ES-I3 (cell line): Measurements from ENCODE around the gene UACA.

Experiments used
- H3K36me3 ChIP-seq: 2 replicates; pipeline ENCODE4 v1.6.1; 2013; ENCODE audit warnings: mild to moderate bottlenecking, low read length, control low read depth, moderate library complexity; ENCODE audit not compliant: insufficient read depth
- H3K4me1 ChIP-seq: 2 replicates; pipeline ENCODE4 v1.6.1; 2013; ENCODE audit warnings: mild to moderate bottlenecking, control low read depth, low read length; ENCODE audit not compliant: insufficient read depth
- H3K9ac ChIP-seq: 2 replicates; pipeline ENCODE4 v1.6.1; 2013; ENCODE audit warnings: low read depth, mild to moderate bottlenecking, low read length, moderate library complexity
- H3K9me3 ChIP-seq: 2 replicates; pipeline ENCODE4 v1.6.1; 2013; ENCODE audit warnings: mild to moderate bottlenecking, low read length, moderate library complexity; ENCODE audit not compliant: control insufficient read depth, insufficient read depth

The UACA gene

DNA sequence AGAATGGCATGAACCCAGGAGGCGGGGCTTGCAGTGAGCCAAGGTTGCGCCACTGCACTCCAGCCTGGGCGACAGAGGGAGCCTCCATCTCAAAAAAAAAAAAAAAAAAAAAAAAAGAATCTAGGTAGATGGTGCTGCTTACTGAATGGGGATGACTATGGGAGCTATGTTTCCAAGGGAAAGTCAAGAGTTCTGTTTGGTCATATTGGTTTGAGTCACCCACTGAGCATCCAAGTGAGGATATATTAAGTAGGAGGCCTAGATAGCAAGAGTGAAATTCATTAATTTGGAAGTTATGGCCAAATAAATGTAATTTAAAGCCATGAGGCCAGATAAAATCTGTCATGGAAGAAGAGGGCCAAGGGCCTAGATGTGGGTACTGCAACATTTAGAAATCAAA is 9.0 kb upstream of the UACA start:
- H3K9ac ChIP-seq: no peak overlapping the region
- H3K9me3 ChIP-seq: no peaks in the 10 kb centered on the region
- no peaks in the 10 kb centered on the region for H3K36me3 ChIP-seq
- H3K4me1 ChIP-seq: no peaks in the 10 kb centered on the region; the same call in 1 of the 2 replicates

- H3K9me3 ChIP-seq: no peaks in the 10 kb centered on the region
- H3K36me3 ChIP-seq: no peaks in the 10 kb centered on the region
- no peaks in the 10 kb centered on the region; the same call in 1 of the 2 replicates for H3K4me1 ChIP-seq
- H3K9ac ChIP-seq: no peak overlapping the region
These were observed 7.5 kb upstream of the UACA start for GRCh38 chr15:70770863-70771262.

- Histone ChIP-seq H3K9me3 (no peaks in the 10 kb centered on the region), H3K9ac (no peak overlapping the region), H3K36me3 (no peaks in the 10 kb centered on the region), H3K4me1 (no peaks in the 10 kb centered on the region; the same call in 1 of the 2 replicates)
These were observed 5.0 kb upstream of the UACA start for GRCh38 chr15:70768257-70768883.

DNA sequence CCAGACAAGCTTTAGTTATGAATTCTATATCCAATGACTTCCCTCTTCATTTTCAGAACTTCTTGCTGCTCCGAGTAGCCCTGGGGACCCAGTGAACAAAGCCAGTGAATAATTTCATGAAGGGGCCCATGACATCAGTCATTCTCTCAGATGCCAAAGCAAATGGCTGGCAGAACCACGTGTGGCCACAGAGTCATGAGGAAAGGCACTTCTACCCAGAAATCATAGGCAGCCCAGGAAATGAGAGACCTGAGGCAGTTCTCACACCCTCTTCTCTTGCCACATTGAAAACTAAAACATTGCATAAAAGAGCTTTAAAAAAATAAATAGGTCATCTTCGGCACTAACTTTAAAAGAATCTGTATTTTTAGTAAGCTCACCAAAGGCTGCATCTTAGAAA is 4.3 kb upstream of the UACA start:
- no peaks in the 10 kb centered on the region for H3K36me3 ChIP-seq
- no peaks in the 10 kb centered on the region; the same call in 1 of the 2 replicates for H3K4me1 ChIP-seq
- no peaks in the 10 kb centered on the region for H3K9me3 ChIP-seq
- no peak overlapping the region for H3K9ac ChIP-seq

- Histone ChIP-seq H3K4me1 (no peaks in the 10 kb centered on the region; the same call in 1 of the 2 replicates), H3K9ac (no peak overlapping the region), H3K9me3 (no peaks in the 10 kb centered on the region)
These were observed 3.2 kb upstream of the UACA start for GRCh38 chr15:70766597-70766996.

DNA sequence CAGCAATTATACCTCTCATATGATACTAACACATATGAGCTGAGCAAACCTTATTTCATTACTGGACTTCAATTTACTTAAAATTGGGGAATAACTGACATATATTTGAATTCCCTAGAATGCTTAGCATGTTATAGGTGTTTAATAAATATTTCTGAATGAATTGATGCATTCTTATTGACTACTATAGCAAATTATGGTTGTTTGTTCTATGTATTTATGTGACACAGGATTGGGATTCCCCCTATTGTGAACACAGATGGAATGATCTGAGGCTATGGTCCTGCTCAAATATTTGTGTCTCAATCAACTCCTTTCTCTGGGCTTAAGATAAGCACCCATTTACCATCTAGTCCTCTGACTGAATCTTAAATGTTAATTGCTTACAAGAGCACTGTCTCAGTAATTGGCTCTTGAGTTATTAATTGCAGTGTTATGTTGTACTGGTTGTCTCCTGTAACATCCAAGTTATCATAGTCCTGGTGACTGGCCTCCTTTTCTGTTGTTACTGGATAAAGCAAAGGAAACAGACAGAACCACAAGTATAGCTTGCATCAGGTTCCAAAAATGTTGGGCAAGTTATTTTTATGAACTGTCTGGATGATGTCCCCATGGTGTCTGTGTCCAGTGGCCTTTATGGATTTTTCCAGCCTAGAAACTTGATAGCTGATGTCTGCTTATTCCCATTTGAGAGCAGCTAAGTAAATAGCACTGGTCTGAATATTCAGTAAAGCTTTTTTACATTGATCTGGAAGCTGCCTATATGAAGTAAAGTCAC is 2.3 kb upstream of the UACA start:
- Histone ChIP-seq H3K9me3 (no peaks in the 10 kb centered on the region), H3K4me1 (no peaks in the 10 kb centered on the region; the same call in 1 of the 2 replicates), H3K9ac (no peak overlapping the region), H3K36me3 (no peaks in the 10 kb centered on the region)

More at GRCh38 chr15:70766597-70766996, 3.2 kb upstream of the UACA start:
- no peaks in the 10 kb centered on the region for H3K36me3 ChIP-seq

DNA sequence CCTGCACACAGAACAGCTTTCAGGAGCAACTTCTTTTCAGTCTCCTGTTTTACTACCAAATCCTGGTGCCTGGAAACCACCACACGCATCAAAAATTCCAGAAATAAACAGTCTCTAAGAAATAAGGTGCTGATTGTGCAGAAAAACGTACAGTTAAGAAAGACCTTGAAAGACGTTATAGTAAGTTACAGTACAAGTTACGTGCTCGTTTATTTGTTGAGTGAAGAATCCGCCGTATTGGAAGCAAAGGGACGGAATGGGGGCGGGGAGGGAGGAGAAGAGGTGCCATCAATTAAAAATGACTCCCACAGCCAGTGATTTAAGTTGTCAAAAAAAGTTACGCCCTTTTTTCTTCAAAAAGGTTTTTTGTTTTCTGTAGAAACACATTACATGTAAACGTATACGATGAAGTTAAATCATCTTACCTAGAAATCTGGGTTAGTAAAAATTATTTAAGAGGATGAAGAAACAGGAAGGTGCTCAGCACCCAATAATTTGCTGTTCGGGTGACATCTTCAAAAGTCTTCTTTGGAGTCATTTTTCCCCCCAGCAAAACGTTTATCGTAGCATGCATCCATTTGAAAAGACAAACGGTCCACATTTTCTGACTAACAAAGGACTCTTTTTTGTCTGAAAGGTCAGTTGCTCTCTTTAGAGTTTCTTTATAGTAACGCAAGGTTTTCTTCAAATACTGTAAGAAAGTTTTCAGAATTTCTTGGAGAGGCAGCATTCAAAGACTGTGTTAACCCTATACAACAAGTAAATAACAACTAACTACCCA is 782 bp upstream of the UACA start:
- no peaks in the 10 kb centered on the region for H3K4me1 ChIP-seq
- H3K9ac ChIP-seq: peak overlapping the region; percentile 75

GRCh38 chr15:70762469-70763119 is 764 bp downstream of the UACA start:
- H3K9me3 ChIP-seq: no peaks in the 10 kb centered on the region
- H3K36me3 ChIP-seq: no peaks in the 10 kb centered on the region
- peaks cover 10% of the 10 kb centered on the region; the same call in 1 of the 2 replicates for H3K4me1 ChIP-seq
- H3K9ac ChIP-seq: peak overlapping the region; percentile 93

More for the DNA sequence above, 782 bp upstream of the UACA start:
- Histone ChIP-seq H3K9me3 (no peaks in the 10 kb centered on the region), H3K36me3 (no peaks in the 10 kb centered on the region)

DNA sequence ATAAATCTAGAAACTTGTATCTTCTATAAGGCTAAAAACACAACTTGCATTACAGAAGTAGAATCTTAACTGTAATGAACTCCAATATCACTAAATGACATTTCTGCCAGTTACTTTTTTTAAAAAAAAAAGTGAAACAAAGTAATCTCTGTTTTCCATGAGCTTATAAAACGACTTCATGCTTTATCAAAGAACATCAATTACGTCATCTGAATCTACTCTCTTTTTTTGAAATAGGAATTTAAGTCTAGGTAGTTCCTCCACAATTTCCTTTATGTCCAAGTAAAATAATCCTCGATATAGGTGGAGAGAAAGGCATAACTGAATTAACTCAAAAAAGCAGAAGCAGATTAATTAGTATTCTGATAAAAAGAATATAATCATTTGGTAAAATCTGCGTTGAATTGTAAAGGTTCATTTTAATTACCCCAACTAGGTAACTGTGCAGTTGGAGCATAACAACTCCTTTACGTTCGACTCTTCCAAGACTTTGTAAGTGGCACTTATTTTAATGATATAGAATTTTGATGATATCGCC is 1.4 kb downstream of the UACA start:
- Histone ChIP-seq H3K9me3 (no peaks in the 10 kb centered on the region), H3K9ac (peak overlapping the region; percentile 93; the same call in 1 of the 2 replicates), H3K36me3 (no peaks in the 10 kb centered on the region), H3K4me1 (peaks cover 10% of the 10 kb centered on the region; the same call in 1 of the 2 replicates)

- H3K36me3 ChIP-seq: no peaks in the 10 kb centered on the region
- peaks cover 10% of the 10 kb centered on the region; the same call in 1 of the 2 replicates for H3K4me1 ChIP-seq
- no peaks in the 10 kb centered on the region for H3K9me3 ChIP-seq
- H3K9ac ChIP-seq: no peak overlapping the region
These were observed 2.3 kb downstream of the UACA start for GRCh38 chr15:70761046-70761445.

- Histone ChIP-seq H3K4me1 (peaks cover 10% of the 10 kb centered on the region; the same call in 1 of the 2 replicates), H3K36me3 (no peaks in the 10 kb centered on the region), H3K9me3 (no peaks in the 10 kb centered on the region), H3K9ac (no peak overlapping the region)
These were observed 4.4 kb downstream of the UACA start for GRCh38 chr15:70758790-70759462.

DNA sequence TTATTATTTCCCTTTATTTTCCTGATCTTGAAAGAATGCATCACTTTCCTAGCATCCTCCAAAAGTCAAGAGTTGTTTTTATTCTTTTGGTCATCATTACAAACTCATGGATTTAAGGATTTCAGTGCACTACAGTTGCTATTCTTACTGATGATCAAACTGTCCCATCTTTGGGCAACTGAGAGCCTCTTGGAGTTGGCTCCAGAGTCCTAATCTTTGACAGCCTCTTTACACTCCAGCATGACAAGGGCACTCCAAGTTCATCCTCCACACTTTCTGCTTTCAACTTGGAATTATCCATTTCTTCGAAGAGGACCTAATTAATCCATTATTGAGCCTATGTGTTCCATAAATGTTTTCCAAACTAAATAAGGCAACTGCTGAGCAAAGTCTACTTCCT is 5.7 kb downstream of the UACA start:
- H3K36me3 ChIP-seq: no peaks in the 10 kb centered on the region
- peaks cover 10% of the 10 kb centered on the region; the same call in 1 of the 2 replicates for H3K4me1 ChIP-seq
- no peaks in the 10 kb centered on the region for H3K9me3 ChIP-seq
- H3K9ac ChIP-seq: no peak overlapping the region

DNA sequence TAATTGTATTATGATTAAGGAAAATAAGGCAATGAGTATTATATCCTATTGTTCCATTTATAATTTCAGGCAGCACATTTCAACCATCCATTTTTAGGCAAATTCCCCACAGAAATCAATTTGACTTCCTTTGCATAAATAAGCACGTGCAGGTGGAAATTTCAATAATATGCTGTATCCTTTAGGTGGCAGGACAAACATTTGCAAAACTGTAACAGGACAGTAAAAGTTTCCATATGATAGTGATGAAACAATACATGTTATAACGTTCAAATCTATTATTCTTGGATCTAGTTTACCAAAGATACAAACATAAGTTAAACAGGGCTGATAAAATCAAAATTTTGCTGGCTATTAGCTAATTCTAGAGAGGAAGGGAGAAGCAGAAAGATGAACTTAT is 8.5 kb downstream of the UACA start:
- Histone ChIP-seq H3K36me3 (no peaks in the 10 kb centered on the region), H3K9me3 (no peaks in the 10 kb centered on the region), H3K4me1 (peaks cover 10% of the 10 kb centered on the region; the same call in 1 of the 2 replicates), H3K9ac (no peak overlapping the region)
